Activated B cell treated with CpG ODN at 0.5 μM for 24 hours (primary cell): Measurements from ENCODE around the gene FBXW8. TPM values are rescaled to one million over a fixed set of nuclear protein-coding genes. Genes with fewer than 3 reads are reported as not detected.
"Not testable (repeated sequence)": the region's sequence is repeated elsewhere in the genome, so short reads cannot be mapped to it uniquely, and the experiment has no call there.

ENCODE experiments used
- ATAC-seq: fragments of 200-7000 bp; cut with Tn5 transposase; one replicate; pipeline ENCODE4 v1.10.0; 2021; ENCODE audit warnings: low read depth, mild to moderate bottlenecking, moderate library complexity
- CTCF ChIA-PET: fragments of 350-600 bp; sonication (Branson Sonifier 250); formaldehyde crosslinking; loops from one replicate; lab custom pipeline; 2021; ENCODE audit warnings: antibody characterized with exemption; lab: Charles Lee
- POLR2A ChIA-PET: fragments of 350-600 bp; sonication (Branson Sonifier 250); formaldehyde crosslinking; loops from one replicate; lab custom pipeline; 2021; ENCODE audit warnings: antibody characterized with exemption; lab: Charles Lee
- DNase-seq: peaks from one replicate; pipeline ENCODE4 v3.0.0; 2022
- H3K27ac Mint-ChIP-seq: one replicate; pipeline ENCODE4 v1.8.0; 2020; ENCODE audit warnings: mixed read lengths
- H3K27me3 Mint-ChIP-seq: one replicate; pipeline ENCODE4 v1.8.0; 2021; ENCODE audit warnings: mixed read lengths
- H3K36me3 Mint-ChIP-seq: one replicate; pipeline ENCODE4 v1.8.0; 2021; ENCODE audit warnings: low read depth, mixed read lengths
- H3K4me1 Mint-ChIP-seq: one replicate; pipeline ENCODE4 v1.8.0; 2021; ENCODE audit warnings: mixed read lengths
- H3K4me3 Mint-ChIP-seq: one replicate; pipeline ENCODE4 v1.8.0; 2020; ENCODE audit warnings: mild to moderate bottlenecking, mixed read lengths
- H3K9me3 Mint-ChIP-seq: one replicate; pipeline ENCODE4 v1.8.0; 2020; ENCODE audit warnings: mixed read lengths
- CTCF ChIP-seq: fragments of 200-600 bp; IDR thresholded peaks from one replicate; pipeline ENCODE4 v1.8.0; 2022; ENCODE audit warnings: antibody characterized with exemption, mild to moderate bottlenecking
- intact Hi-C: fragments of 100-400 bp; cut with micrococcal nuclease; formaldehyde crosslinking; loops from one replicate; pipeline ENCODE4 v1.15.1; 2024
- total RNA-seq: library from RNA; stranded (reverse); gene quantifications from 2 replicates; pipeline ENCODE4 v1.2.3, GENCODE V29; 2022

The FBXW8 gene
- total RNA-seq, 1 donor from 2014 or later = 17.6 TPM

GRCh38 chr12:117051380-117051779 is 140.6 kb downstream of the FBXW8 start:
- H3K27me3 Mint-ChIP-seq = no peaks in the 10 kb centered on the region
- ChIA-PET CTCF (no interaction called here), POLR2A (no interaction called here)
- TF ChIP-seq CTCF = no peak
- ATAC-seq (no peak), DNase-seq (no peak)
- H3K9me3 Mint-ChIP-seq = no peaks in the 10 kb centered on the region
- peaks cover 8% of the 10 kb centered on the region for H3K36me3 Mint-ChIP-seq
- intact Hi-C loops = no loop called here
- no peak overlapping the region for H3K27ac Mint-ChIP-seq
- H3K4me1 Mint-ChIP-seq = peaks cover 19% of the 10 kb centered on the region
- H3K4me3 Mint-ChIP-seq = no peak overlapping the region

GRCh38 chr12:117052386-117053049 is 141.8 kb downstream of the FBXW8 start:
- intact Hi-C loops = no loop called here
- Mint-ChIP-seq H3K36me3 (peaks cover 8% of the 10 kb centered on the region), H3K4me1 (peaks cover 19% of the 10 kb centered on the region), H3K27me3 (no peaks in the 10 kb centered on the region), H3K9me3 (no peaks in the 10 kb centered on the region), H3K4me3 (no peak overlapping the region), H3K27ac (peak overlapping the region; percentile 32)
- no peak for DNase-seq
- ChIA-PET CTCF (no interaction called here), POLR2A (interaction anchor here (0.6 kb wide), 2 partner anchors 270 to 892 kb away, joined by 3 read pairs; no protein-coding TSS in a partner anchor)
- no peak for ATAC-seq
- no peak for TF ChIP-seq CTCF

GRCh38 chr12:117053050-117053400 is 142.3 kb downstream of the FBXW8 start:
- Mint-ChIP-seq H3K27ac (no peak overlapping the region), H3K27me3 (no peaks in the 10 kb centered on the region), H3K36me3 (peaks cover 8% of the 10 kb centered on the region), H3K4me1 (peaks cover 19% of the 10 kb centered on the region), H3K9me3 (no peaks in the 10 kb centered on the region), H3K4me3 (no peak overlapping the region)
- no peak for ATAC-seq
- intact Hi-C loops = no loop called here
- ChIA-PET POLR2A (interaction anchor here (0.6 kb wide), 2 partner anchors 270 to 893 kb away, joined by 3 read pairs; no protein-coding TSS in a partner anchor), CTCF (no interaction called here)
- no peak for TF ChIP-seq CTCF
- no peak for DNase-seq

GRCh38 chr12:117053597-117054201 is 142.9 kb downstream of the FBXW8 start:
- DNase-seq (no peak), ATAC-seq (no peak)
- Mint-ChIP-seq H3K27ac (no peak overlapping the region), H3K4me3 (no peak overlapping the region), H3K9me3 (no peaks in the 10 kb centered on the region), H3K4me1 (peaks cover 22% of the 10 kb centered on the region), H3K27me3 (no peaks in the 10 kb centered on the region), H3K36me3 (peaks cover 4% of the 10 kb centered on the region)
- ChIA-PET POLR2A (no interaction called here), CTCF (no interaction called here)
- no peak for TF ChIP-seq CTCF
- intact Hi-C loops = no loop called here

- Mint-ChIP-seq H3K27me3 (no peaks in the 10 kb centered on the region), H3K27ac (no peak overlapping the region), H3K4me1 (peaks cover 22% of the 10 kb centered on the region), H3K9me3 (no peaks in the 10 kb centered on the region), H3K36me3 (peaks cover 3% of the 10 kb centered on the region), H3K4me3 (no peak overlapping the region)
- POLR2A ChIA-PET = no interaction called here
- intact Hi-C loops = no loop called here
- TF ChIP-seq CTCF = no peak
- no peak for DNase-seq
- ATAC-seq = no peak
- CTCF ChIA-PET = no interaction called here
Observed at GRCh38 chr12:117054279-117054678, 143.5 kb downstream of the FBXW8 start.

GRCh38 chr12:117057626-117058025 is 146.9 kb downstream of the FBXW8 start:
- H3K4me3 Mint-ChIP-seq, POLR2A ChIA-PET, H3K27me3 Mint-ChIP-seq: not testable (repeated sequence)

More at GRCh38 chr12:117057626-117058025, 146.9 kb downstream of the FBXW8 start:
- CTCF ChIA-PET, intact Hi-C loops, ATAC-seq, H3K27ac Mint-ChIP-seq, DNase-seq, H3K36me3 Mint-ChIP-seq, H3K9me3 Mint-ChIP-seq: not testable (repeated sequence)
- H3K4me1 Mint-ChIP-seq = peaks cover 16% of the 10 kb centered on the region
